Activated CD8-positive, alpha-beta T cell treated with anti-CD3 and anti-CD28 coated beads, Interleukin-2, amount 10 ng/mL, durations not matched to agents 7 days and 5 days (primary cell): Measurements from ENCODE around the gene CDH22. TPM values are rescaled to one million over a fixed set of nuclear protein-coding genes. Genes with fewer than 3 reads are reported as not detected.

Experiments
- ATAC-seq: fragments of 150-1000 bp; cut with Tn5 transposase; one replicate; pipeline ENCODE4 v1.10.0; 2021; ENCODE audit warnings: moderate library complexity
- CTCF ChIA-PET: fragments of 350-600 bp; sonication (Branson Sonifier 250); formaldehyde crosslinking; loops from one replicate; lab custom pipeline; 2021; ENCODE audit warnings: antibody characterized with exemption; lab: Charles Lee
- POLR2A ChIA-PET: fragments of 350-600 bp; sonication (Branson Sonifier 250); formaldehyde crosslinking; loops from one replicate; lab custom pipeline; 2021; ENCODE audit warnings: antibody characterized with exemption; lab: Charles Lee
- DNase-seq: peaks from one replicate; pipeline ENCODE4 v3.0.0-alpha.2; 2020
- H3K27ac Mint-ChIP-seq: one replicate; pipeline ENCODE4 v1.8.0; 2021; ENCODE audit warnings: mild to moderate bottlenecking, mixed read lengths
- H3K27me3 Mint-ChIP-seq: one replicate; pipeline ENCODE4 v1.8.0; 2021; ENCODE audit warnings: low read depth, mixed read lengths
- H3K36me3 Mint-ChIP-seq: one replicate; pipeline ENCODE4 v1.8.0; 2021; ENCODE audit warnings: low read depth, mixed read lengths
- H3K4me1 Mint-ChIP-seq: one replicate; pipeline ENCODE4 v1.8.0; 2021; ENCODE audit warnings: low read depth, mixed read lengths
- H3K4me3 Mint-ChIP-seq: one replicate; pipeline ENCODE4 v1.8.0; 2021; ENCODE audit warnings: mild to moderate bottlenecking, mixed read lengths
- H3K9me3 Mint-ChIP-seq: one replicate; pipeline ENCODE4 v1.8.0; 2022; ENCODE audit warnings: mixed read lengths; ENCODE audit not compliant: insufficient read depth
- total RNA-seq, 2 experiments: library from RNA; stranded (reverse); gene quantifications; one replicate each; pipeline ENCODE4 v1.2.3, GENCODE V29; 2021

CDH22 gene
- total RNA-seq, 2 experiments from 2014 or later = not detected

DNA sequence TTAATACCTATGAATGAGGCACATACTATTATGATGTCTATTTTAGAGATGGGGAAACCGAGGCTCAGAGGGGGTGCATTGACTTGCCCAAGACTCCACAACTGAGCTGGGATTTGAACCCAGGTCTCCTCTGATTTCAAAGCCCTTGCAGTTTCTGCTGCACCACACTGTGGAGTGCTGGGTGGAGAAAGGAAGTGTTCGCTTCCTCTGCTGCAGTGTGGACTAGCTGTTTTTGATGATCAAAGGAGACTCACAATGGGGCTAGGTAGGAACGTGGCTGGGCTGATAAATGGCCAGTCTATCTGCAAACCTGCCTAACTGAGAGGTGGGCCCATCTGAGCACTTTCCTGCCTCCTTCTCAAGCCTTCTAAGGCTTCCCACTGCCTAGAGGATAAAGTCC, 102.9 kb downstream of the CDH22 start:
- no peaks in the 10 kb centered on the region for H3K9me3 Mint-ChIP-seq
- H3K27me3 Mint-ChIP-seq = peaks cover 27% of the 10 kb centered on the region
- no peaks in the 10 kb centered on the region for H3K36me3 Mint-ChIP-seq
- H3K4me1 Mint-ChIP-seq = peaks cover 23% of the 10 kb centered on the region
- ChIA-PET POLR2A (no interaction called here), CTCF (no interaction called here)
- DNase-seq = peak; percentile 22
- H3K27ac Mint-ChIP-seq = no peak overlapping the region
- ATAC-seq = peak; percentile 59
- no peak overlapping the region for H3K4me3 Mint-ChIP-seq

DNA sequence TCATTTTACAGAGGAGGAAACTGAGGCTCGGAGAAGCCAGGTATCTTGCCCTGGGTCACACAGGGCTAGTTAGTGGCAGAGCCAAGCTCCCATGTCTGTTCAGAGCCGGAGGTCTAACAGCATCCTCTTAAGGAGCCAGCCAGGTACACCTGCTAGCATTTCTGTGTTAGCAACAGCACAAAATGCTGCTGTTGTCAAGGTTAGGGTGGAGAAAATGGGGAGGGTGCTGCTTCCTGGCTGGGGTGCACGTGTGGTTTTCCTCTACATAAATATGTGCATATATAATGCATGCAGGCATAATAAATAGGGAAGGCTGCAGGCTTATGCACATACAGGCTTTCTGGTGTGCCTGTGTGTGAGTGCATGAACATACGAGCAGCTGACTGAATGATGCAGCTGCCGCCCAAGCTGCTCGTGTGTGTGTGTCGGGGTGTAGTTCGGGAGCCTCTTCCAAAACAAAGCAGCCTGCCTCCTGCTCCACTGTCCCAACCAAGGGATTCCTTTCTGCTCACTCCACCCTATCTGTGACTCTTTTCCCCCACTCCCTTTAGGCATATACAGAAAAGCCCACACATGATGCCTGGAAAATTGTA, 103.6 kb downstream of the CDH22 start:
- Mint-ChIP-seq H3K36me3 (no peaks in the 10 kb centered on the region), H3K4me3 (no peak overlapping the region), H3K4me1 (peaks cover 23% of the 10 kb centered on the region), H3K27me3 (peaks cover 29% of the 10 kb centered on the region), H3K9me3 (no peaks in the 10 kb centered on the region), H3K27ac (no peak overlapping the region)
- ChIA-PET POLR2A (interaction anchor here (0.6 kb wide), 1 partner anchor 111 kb away, joined by 4 read pairs; no protein-coding TSS in a partner anchor), CTCF (no interaction called here)
- DNase-seq (no peak), ATAC-seq (no peak)

DNA sequence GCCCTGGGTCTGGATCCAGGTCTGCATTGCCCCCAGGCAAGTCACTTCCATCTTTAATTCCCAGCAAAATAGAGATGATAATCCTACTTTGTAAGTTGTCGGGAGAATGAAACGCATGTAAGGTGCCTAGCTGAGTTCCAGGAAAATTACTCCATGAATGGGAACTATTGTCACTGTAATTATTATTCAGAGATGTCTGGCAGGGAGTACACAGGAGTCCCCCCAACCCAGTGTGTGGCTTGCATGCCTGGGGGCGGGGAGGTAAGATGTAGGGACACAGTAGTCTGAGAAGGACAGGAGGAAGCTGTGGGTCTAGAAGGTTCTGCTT, 104.8 kb downstream of the CDH22 start:
- Mint-ChIP-seq H3K27me3 (peaks cover 32% of the 10 kb centered on the region), H3K9me3 (no peaks in the 10 kb centered on the region), H3K36me3 (no peaks in the 10 kb centered on the region), H3K27ac (no peak overlapping the region), H3K4me3 (no peak overlapping the region), H3K4me1 (peaks cover 25% of the 10 kb centered on the region)
- ATAC-seq (no peak), DNase-seq (no peak)
- ChIA-PET POLR2A (no interaction called here), CTCF (no interaction called here)

DNA sequence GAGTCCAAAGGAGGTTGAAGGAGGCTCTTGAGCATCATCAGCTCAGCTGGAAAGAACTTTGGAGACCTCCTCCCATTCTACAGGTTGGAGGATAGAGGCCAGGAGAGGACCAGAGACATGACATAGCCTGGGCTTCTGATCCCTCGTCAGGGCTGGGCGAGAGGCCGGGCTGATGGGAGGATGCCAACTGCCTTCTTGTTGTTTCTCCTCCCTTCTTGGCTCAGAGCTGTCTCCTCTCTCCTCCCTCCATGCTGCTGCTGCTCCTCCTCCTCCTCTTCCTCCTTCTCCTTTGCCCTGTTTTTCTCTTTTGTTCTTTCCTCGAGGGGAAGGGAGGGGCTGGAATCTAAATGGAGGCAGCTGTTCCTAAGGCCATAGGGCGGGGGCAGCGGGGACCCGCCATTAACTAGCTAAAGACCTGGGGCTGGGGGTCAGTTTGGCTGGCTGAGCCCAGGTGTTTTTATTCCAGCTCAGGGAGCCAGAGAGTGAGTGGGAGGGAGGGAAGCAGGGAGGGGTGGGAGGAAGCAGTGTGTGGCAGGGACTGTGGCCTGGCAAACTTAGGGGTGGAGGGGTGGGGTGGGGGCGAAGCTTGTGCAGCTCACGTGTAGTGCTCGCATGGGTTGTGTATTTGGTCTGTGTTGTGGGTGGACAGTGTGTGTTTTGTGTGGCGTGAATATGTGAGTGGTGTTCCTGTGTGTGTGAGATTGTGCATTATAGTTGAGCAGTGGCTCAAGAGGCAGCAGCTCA, 105.4 kb downstream of the CDH22 start:
- H3K27me3 Mint-ChIP-seq = peaks cover 34% of the 10 kb centered on the region
- no peaks in the 10 kb centered on the region for H3K9me3 Mint-ChIP-seq
- ChIA-PET POLR2A (no interaction called here), CTCF (no interaction called here)
- H3K36me3 Mint-ChIP-seq = no peaks in the 10 kb centered on the region
- H3K27ac Mint-ChIP-seq = no peak overlapping the region
- ATAC-seq = no peak
- H3K4me1 Mint-ChIP-seq = peaks cover 25% of the 10 kb centered on the region
- no peak overlapping the region for H3K4me3 Mint-ChIP-seq
- no peak for DNase-seq

DNA sequence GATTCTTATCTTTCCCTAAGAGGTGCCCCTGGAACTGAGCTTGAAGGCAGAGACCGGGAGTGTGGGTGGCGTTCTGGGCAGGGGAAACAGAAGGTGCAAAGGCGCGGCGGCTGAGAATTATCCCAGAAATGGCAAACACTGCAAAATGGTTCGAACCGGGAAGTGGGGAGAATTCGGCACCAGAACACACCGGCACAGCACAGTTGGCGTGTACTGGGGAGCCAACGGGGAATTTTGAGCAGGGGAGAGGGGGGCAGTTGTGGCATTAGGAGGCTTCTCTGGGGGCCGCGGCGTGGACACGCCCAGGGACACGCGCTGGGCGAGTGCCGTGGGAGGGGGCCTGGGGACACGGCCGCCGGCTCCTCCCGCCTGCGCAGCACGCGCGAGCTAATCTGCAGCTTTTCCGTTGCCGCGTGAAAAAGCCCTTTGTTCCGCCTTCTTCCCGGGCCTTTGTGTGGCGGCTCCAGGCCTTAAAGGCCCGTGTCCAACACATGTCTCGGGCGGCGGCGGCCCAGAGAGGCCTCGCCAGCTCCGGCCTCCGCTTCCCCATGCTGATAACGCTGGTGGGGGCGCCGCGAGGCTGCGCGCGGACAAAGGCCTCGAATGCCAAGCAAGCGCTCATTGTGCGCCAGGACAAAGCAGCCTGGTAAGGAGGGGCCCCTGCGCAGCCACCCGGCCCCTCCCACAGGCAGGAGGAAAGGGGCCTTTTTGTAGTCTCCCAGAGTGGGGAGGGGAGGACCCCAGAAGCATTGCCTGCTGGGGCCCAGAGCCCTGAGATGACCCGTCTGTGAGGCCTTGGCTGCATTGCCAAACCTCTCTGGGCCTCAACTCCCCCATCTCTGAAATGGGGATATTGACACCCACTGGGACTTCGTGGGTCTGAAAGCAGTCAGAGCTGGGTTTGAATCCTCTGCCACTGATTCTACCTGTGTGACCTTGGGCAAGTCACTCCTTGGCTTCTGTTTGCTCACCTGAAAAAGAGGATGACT, 107.4 kb downstream of the CDH22 start:
- Mint-ChIP-seq H3K4me3 (no peak overlapping the region), H3K27ac (no peak overlapping the region), H3K9me3 (no peaks in the 10 kb centered on the region), H3K27me3 (peaks cover 34% of the 10 kb centered on the region), H3K36me3 (no peaks in the 10 kb centered on the region), H3K4me1 (peaks cover 18% of the 10 kb centered on the region)
- CTCF ChIA-PET = no interaction called here
- ATAC-seq (no peak), DNase-seq (no peak)
- POLR2A ChIA-PET = no interaction called here

DNA sequence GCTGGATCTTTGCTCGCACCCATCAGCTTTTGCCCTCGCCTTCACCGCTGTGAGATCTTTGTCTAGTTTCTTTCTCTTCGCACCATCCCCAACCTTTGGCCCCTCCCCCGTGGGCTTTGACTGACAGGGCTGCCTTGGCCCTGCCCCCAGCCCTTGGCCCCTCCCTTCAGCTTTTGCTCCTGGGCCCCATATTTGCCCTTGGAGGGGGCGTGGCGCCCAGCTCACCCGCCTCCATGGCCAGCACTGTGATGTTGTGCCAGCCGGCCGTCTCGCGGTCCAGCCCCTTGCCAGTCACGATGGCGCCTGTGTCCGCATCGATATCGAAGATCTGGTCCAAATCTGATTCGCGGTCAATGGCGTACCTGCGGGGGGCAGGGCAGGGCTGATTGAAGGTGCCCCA, 109.1 kb downstream of the CDH22 start:
- H3K36me3 Mint-ChIP-seq = no peaks in the 10 kb centered on the region
- peaks cover 2% of the 10 kb centered on the region for H3K4me1 Mint-ChIP-seq
- H3K4me3 Mint-ChIP-seq = no peak overlapping the region
- H3K27ac Mint-ChIP-seq = no peak overlapping the region
- DNase-seq (peak; percentile 22), ATAC-seq (no peak)
- peaks cover 32% of the 10 kb centered on the region for H3K27me3 Mint-ChIP-seq
- H3K9me3 Mint-ChIP-seq = no peaks in the 10 kb centered on the region
- ChIA-PET POLR2A (no interaction called here), CTCF (interaction anchor here (0.9 kb wide), 1 partner anchor 24 kb away, joined by 3 read pairs; no protein-coding TSS in a partner anchor)

DNA sequence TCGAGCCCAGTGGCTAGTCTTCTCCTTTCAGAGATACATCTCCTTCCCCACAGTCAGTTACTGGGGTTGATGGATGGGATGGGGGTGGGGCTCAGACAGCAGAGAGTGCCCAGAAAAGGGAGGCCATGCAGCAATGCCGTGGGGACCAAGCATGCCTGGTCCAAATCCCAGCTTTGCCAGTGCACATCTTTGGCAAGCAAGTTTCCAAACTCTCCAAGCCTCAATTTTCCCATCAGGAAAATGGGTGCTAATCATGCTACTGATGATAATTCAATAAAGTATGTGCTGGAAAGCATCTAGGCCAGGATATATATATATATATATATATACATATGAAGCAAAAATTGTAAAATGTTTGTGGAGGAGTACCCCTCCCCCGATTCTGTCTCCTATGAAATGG, 111.3 kb downstream of the CDH22 start:
- no peak overlapping the region for H3K27ac Mint-ChIP-seq
- CTCF ChIA-PET = no interaction called here
- peaks cover 24% of the 10 kb centered on the region for H3K27me3 Mint-ChIP-seq

DNA sequence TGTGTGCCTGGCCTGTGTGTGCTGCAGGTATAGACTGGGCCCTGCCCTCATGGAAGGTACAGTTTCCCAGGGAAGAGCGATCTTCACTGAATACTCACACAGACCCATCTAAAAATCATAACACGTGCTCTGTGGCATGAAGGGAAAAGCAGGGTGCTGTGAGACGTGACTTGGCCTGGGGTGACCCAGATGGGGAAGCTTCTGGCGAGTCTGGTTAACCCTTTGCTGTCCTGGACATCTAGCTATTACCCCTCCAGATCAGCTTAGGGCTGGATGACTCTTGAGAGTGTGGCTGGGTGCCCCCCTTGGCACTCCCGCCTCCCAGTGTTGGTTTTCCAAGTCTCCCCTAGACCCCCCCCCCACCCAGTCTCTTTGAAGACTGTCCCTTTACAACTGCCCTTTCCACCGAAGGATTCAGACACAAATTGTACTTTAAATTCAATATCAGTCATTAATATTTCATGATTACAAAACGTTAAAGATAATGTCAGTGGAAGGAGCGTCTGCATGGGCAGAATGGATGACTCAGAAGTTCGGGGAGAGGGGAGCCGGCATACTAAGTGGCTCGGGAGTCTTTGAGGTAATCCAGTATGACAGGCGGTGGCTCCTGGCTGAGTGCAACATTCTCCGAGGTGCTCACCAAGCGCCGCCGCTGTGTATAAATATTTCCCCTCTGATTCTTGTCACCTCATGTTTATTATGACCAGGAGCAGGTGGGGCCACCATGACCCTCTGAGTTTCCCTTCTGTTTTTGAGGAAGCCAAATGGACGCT, 112.8 kb downstream of the CDH22 start:
- H3K4me3 Mint-ChIP-seq = no peak overlapping the region
- ATAC-seq (no peak), DNase-seq (no peak)
- H3K27ac Mint-ChIP-seq = no peak overlapping the region
- CTCF ChIA-PET = no interaction called here
- H3K9me3 Mint-ChIP-seq = no peaks in the 10 kb centered on the region
- peaks cover 18% of the 10 kb centered on the region for H3K27me3 Mint-ChIP-seq
- H3K4me1 Mint-ChIP-seq = peaks cover 2% of the 10 kb centered on the region
- H3K36me3 Mint-ChIP-seq = no peaks in the 10 kb centered on the region
- POLR2A ChIA-PET = no interaction called here

More for the DNA sequence above, 111.3 kb downstream of the CDH22 start:
- ATAC-seq = no peak
- H3K4me3 Mint-ChIP-seq = no peak overlapping the region
- DNase-seq = no peak
- no peaks in the 10 kb centered on the region for H3K9me3 Mint-ChIP-seq
- POLR2A ChIA-PET = interaction anchor here (0.6 kb wide), 1 partner anchor 56 kb away, joined by 3 read pairs; no protein-coding TSS in a partner anchor
- peaks cover 2% of the 10 kb centered on the region for H3K4me1 Mint-ChIP-seq
- no peaks in the 10 kb centered on the region for H3K36me3 Mint-ChIP-seq

DNA sequence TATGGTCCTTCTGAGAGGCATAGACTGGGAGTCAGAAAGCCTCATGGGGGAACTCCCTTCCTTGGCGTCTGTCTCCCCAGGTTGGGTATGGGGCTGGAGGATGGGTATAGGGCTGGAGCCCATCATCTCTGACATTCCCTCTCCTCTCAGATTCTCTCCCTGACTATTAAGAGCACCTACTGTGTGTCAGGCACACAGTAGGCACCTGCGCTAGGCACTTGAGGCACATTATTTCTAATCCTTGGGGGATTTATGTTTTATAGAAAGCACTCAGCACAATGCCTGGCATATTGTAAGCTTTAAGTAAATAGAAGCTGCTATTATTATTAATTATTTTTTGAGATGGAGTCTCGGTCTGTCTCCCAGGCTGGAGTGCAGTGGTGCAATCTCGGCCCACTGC, 113.9 kb downstream of the CDH22 start:
- Mint-ChIP-seq H3K27ac (no peak overlapping the region), H3K9me3 (no peaks in the 10 kb centered on the region), H3K27me3 (peaks cover 12% of the 10 kb centered on the region), H3K4me3 (no peak overlapping the region), H3K36me3 (no peaks in the 10 kb centered on the region), H3K4me1 (peaks cover 2% of the 10 kb centered on the region)
- POLR2A ChIA-PET = no interaction called here
- DNase-seq (no peak), ATAC-seq (no peak)
- CTCF ChIA-PET = no interaction called here

DNA sequence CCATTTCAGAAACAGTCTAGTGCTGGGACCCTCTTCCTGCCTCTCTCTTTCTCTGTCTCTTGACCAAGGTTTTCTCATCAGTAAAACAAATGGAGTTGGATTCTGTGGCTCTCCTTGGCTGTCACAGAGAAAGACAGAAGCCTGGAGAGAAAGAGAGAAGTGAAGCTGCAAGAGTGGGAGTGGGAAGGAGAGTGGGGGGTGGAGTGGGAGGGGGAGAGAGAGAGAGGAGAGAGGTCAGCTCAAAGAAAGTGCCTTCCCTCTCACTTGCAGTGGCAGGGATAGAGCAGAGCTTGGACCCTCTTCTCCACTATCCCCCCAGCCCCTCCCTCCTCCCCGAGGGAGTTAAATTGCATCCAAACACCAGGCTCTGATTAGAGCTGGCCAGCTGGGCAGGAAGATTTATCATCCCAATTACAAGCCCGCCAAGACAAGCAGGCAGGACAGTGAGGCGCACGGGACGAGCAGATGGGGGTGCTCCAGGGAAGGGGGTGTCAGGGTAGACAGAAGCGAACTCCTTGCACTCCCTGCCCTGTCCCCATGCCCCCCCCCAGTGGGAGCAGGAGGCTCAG, 115.8 kb downstream of the CDH22 start:
- no peaks in the 10 kb centered on the region for H3K36me3 Mint-ChIP-seq
- H3K27me3 Mint-ChIP-seq = no peaks in the 10 kb centered on the region
- H3K4me3 Mint-ChIP-seq = no peak overlapping the region
- H3K4me1 Mint-ChIP-seq = no peaks in the 10 kb centered on the region
- no peak for ATAC-seq
- no peaks in the 10 kb centered on the region for H3K9me3 Mint-ChIP-seq
- CTCF ChIA-PET = no interaction called here
- POLR2A ChIA-PET = no interaction called here
- no peak overlapping the region for H3K27ac Mint-ChIP-seq
- DNase-seq = no peak

DNA sequence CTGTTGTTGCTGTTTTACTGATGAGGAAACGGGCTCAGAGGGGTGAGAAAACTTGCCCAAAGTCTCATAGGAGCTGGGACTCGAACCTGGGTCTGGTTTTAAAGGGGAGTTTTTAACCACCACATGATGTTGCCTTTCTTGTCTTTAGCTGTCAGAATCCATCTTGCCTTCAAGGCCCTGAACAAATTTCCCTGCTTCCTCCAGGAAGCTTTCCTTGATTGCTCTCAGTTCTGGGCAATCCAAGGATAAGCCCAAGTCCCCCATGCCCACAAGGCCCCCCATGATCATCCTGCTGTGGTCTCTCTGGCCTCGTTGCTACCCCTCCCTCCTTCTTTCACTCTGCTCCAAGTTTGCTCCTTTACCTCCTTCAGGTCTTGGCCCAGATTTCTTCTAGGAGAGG, 116.7 kb downstream of the CDH22 start:
- Mint-ChIP-seq H3K4me1 (no peaks in the 10 kb centered on the region), H3K4me3 (no peak overlapping the region), H3K9me3 (no peaks in the 10 kb centered on the region), H3K36me3 (no peaks in the 10 kb centered on the region), H3K27ac (no peak overlapping the region), H3K27me3 (no peaks in the 10 kb centered on the region)
- ATAC-seq = no peak
- CTCF ChIA-PET = no interaction called here
- no peak for DNase-seq
- POLR2A ChIA-PET = no interaction called here
